GM21619 (cell line): ENCODE measurements around the gene STX3.
"Not testable (repeated sequence)": the region's sequence is repeated elsewhere in the genome, so short reads cannot be mapped to it uniquely, and the experiment has no call there.

Experiments used
- ATAC-seq: cut with Tn5 transposase; IDR thresholded peaks from one replicate; pipeline ENCODE4 v1.9.1; 2021; ENCODE audit not compliant: unreplicated experiment

STX3 gene

GRCh38 chr11:59758401-59759037, 3.3 kb downstream of the STX3 start:
- no peak for ATAC-seq

- no peak for ATAC-seq
These were observed 4.7 kb downstream of the STX3 start for GRCh38 chr11:59759900-59760299.

DNA sequence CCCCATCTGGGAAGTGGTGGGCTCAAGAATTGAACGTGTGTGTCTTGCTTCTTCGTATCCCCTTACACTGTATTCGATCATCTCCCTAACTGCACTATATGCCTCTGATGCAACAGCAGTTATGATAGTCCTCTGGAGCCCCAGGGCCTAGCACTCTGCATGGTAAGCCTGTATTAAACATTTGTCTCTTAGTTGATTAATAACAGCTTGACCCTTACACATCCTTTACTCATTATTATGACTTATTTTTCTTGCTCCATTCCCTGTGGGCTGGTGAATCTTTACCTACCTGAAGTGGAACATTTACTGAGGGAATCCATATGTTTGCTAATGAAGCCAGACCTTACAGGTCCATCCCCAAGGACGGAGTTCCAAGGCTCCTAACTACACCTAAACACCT, 5.6 kb downstream of the STX3 start:
- ATAC-seq, result no peak

GRCh38 chr11:59761993-59762392, 6.8 kb downstream of the STX3 start:
- no peak for ATAC-seq

DNA sequence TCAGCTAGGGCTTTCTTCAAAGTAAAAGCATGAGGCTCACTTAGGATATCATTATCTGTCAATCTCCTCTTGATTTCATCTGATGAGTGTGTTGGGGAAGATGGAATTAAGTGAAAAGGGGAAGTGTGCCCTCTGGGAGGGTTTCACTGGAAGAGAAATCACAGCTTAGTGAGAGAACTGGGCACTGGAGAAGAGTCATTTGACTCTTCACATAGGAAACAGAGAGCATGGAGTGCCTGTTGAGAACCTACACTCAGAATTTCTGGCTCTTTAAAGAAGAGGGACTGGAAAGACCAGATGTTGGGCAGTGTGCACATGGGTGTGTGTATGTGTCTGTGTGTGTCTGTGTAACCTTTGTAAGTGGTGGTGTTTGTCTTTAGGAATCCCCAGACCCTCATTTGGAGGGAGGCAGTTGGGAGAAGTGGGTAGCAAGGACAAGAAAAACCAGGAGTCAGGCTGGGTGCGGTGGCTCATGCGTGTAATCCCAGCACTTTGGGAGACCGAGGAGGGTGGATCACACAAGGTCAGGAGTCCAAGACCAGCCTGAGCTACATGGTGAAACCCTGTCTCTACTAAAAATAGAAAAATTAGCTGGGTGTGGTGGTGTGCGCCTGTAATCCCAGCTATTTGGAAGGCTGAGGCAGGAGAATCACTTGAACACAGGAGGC, 10.0 kb downstream of the STX3 start:
- no peak for ATAC-seq

DNA sequence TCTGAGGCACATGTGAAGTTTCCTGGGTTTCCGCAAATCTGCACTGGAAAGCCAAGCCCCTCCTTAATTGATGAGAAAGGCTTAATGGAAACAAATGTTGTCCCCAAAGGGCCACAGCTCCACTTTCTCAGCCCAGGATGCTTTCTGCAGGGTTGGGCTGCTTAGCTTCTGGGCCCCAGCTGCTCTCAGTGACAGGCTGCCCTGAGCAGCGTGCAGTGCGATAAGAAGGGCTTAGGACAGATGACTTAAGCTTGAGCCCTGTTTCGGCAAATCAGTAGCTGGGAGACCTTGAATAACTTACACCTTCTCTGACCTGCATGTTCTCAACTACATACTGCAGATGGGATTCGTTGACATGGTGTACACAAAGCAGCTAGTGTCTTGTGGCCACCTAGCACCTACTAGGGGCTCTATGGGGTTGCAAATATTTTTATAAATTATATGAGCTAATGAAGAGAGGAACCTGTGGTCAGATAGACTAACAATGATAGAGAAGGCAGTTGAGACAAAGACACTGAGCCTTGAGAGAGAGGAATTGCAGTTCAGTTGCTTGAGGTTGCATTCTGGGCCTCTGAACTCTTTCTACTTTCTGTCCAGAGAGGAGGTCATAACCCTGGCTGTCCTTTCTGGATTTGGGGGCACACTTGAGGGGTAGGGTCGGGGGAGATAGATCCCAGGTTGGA, 11.5 kb downstream of the STX3 start:
- ATAC-seq, result no peak

DNA sequence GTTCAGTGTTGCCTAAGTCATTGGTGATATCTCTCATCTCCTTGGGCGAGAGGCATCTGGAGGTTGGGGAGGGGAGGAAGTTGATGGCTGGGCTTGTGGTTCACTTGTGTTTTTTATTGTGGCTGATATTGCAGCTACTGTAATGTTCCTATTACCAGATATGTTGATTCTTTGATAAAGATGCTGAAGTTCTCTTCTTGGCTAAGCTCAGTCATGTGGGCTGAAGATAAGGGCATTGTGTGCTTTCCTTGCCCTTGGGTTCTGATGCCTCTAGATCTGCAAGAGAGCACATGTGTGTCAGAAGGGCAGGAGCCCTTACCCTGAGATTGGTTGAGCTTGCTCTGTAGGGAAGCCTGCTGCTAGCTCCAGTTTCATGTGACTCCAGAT, 12.0 kb downstream of the STX3 start:
- ATAC-seq, result no peak

DNA sequence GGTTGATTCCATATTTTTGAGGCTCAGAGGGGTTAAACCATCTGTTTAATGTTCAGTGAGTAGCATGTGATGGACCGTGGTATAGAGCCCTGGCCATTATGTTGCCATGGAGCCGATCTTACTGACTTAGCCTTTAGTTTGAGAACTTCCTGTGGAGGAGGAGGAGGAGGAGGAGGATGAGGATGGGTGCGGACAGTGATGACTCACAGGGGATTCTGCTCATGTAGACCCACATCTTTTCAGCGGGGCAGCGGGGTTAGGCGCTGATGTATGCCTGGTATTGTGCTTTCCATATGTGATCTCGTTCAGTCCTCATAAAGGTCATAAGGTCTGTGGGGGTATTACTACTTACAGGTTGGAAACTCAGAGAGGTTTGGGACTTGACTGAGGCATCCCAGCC, 13.9 kb downstream of the STX3 start:
- no peak for ATAC-seq

- ATAC-seq, result no peak
These were observed 14.7 kb downstream of the STX3 start for GRCh38 chr11:59769828-59770227.

DNA sequence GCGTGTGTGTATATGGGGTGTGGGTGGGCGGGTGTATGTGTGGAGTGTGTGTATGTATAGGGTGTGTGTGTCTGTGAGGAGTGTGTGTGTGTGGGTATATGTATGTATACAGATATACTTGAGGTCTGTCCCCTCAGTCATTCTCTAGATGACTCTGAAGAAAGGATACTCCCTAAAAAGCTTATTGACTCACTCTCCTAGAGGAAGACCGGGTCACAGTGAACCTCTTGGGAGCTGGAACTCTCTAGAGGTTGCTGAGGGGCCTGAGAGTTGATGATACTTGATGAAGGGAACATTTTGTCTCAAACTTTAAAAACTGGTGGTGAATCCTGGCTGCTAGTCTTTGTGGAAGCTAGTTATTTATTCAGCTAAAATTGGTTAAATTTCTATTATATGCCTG, 15.1 kb downstream of the STX3 start:
- no peak for ATAC-seq

- no peak for ATAC-seq
These were observed 15.7 kb downstream of the STX3 start for GRCh38 chr11:59770869-59771268.

GRCh38 chr11:59771605-59772004, 16.4 kb downstream of the STX3 start:
- no peak for ATAC-seq

DNA sequence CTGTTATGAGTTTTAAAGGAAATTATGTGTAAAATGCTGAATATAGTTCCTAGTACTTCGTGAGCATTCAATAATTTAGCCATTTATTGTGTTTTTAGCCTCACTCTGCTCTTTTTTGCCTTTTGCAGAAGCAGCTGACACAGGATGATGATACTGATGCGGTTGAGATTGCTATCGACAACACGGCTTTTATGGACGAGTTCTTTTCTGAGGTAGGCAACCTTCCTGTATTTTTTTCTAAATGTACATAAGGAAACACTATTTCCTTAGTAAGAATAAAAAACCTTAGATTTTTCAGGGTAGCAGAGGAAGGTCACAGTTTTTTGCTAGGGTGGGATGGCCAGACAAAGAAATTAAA, 17.9 kb downstream of the STX3 start:
- ATAC-seq, result no peak

DNA sequence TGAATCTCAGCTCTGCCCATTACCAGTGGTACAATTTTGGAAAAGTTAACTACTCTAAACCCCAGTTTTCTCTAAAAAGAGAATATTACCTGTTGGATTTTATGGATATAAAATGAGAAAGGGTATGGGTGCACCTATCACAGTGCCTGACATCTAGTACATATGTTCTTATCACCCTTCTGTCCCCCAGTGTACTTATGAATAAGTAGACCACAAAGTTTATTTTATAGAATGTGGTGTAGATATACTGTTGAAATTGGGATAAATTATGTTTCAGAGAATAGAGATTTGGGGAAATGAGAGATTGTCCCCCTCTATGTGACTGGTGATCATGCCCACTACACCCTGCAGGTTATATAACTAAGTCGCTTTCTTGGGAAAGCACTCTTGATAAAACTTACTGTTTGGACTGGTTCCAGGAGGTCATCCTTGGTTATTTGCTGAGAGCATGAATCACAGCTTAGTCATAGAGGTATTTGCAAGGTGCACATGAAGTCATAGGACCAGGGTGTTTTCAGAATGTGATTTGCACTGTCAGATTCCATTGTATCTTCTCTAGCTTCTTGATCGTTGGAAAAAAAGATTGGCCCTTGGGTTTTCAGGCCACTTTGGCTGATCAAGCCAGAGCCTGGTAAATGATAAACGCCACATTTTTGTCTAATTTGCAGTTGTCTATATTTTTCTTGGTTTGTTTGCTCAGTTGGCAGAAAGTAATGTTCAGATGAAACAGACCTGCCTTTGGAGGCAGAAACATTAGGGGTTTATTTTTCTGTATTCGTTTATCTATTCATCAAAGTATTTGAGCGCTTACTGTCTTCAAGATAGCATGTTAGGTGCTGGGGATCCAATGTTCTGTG, 21.3 kb downstream of the STX3 start:
- ATAC-seq, result no peak

- ATAC-seq, result no peak
These were observed 21.9 kb downstream of the STX3 start for GRCh38 chr11:59777104-59777503.

DNA sequence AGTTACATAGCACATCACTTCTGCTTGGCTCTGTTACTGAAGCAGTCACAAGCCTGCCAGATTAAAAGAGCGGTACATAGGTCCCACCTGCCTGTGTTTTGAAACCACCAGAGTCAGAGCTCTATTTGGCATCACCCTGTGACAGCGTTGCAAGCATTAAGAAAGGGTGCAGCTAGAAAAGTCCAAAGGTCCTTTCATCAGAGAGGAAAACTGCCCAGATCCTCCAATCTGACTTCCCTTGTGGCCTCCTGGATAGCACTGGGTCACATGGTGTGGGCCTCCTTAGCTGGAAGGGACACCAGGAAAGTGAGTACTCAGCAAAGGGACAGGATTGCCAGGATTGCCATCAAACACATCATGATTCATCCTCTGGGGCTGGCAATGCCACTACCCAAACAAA, 22.9 kb downstream of the STX3 start:
- no peak for ATAC-seq

GRCh38 chr11:59779487-59779886, 24.3 kb downstream of the STX3 start:
- ATAC-seq, result no peak

GRCh38 chr11:59782080-59782479, 26.9 kb downstream of the STX3 start:
- no peak for ATAC-seq

GRCh38 chr11:59783632-59784090, 28.5 kb downstream of the STX3 start:
- ATAC-seq, result no peak

DNA sequence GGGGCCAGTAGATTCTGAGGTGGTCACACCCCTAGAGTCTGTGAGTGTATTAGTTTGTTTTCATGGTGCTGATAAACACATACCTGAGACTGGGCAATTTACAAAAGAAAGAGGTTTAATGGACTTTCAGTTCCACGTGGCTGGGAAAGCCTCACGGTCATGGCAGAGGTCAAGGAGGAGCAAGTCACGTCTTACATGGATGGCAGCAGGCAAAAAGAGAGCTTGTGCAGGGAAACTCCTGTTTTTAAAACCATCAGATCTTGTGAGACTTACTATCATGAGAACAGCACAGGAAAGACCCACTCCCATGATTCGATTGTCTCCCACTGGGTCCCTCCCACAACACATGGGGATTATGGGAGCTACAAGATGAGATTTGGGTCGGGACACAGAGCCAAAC, 29.3 kb downstream of the STX3 start:
- not testable (repeated sequence) for ATAC-seq

GRCh38 chr11:59785818-59786217, 30.6 kb downstream of the STX3 start:
- no peak for ATAC-seq

DNA sequence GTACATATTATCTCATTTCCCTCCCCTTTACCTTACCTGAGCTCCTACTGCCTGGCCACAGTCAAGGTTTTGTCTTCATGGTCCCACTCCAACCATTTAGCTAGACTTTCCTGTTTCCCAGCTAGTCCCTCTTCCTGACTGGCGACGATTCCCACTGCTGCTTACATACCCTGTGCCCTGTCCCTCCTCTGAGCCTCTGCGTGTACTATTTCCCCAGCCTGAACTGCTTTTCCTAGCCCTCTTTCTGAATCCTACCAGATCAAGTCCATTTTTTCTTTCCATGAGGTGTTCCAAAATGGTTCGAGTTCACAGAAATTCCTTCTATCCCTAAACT, 32.0 kb downstream of the STX3 start:
- no peak for ATAC-seq
